Caco-2 (cell line): Measurements from ENCODE around the gene EVA1C. TPM values are rescaled to one million over a fixed set of nuclear protein-coding genes. Genes with fewer than 3 reads are reported as not detected.

Experiments used
- BruUV-seq: library from RNA; stranded (reverse); fragments of 400-500 nt; replicated peaks from 2 replicates; lab custom pipeline; 2021; lab: Mats Ljungman, UMichigan
- CTCF ChIA-PET: fragments of 300-600 bp; sonication (Branson Sonifier 250); formaldehyde crosslinking; loops from one replicate; lab custom pipeline; 2022; ENCODE audit warnings: antibody characterized with exemption; lab: Charles Lee
- POLR2A ChIA-PET: fragments of 300-600 bp; sonication (Branson Sonifier 250); formaldehyde crosslinking; loops from one replicate; lab custom pipeline; 2022; ENCODE audit warnings: antibody characterized with exemption; lab: Charles Lee
- DNase-seq, 2 experiments: peaks; one replicate each; pipeline versions ENCODE4 v3.0.0 to v3.0.0-alpha.2; 2020 to 2022
- H3K27me3 ChIP-seq: replicated peaks from 2 replicates; pipeline ENCODE4 v1.6.0; 2011; ENCODE audit warnings: low read length; ENCODE audit not compliant: control insufficient read depth, insufficient read depth
- H3K36me3 ChIP-seq: 2 replicates; pipeline ENCODE4 v1.5.1; 2011; ENCODE audit warnings: low read length; ENCODE audit not compliant: control insufficient read depth, insufficient read depth
- H3K4me1 ChIP-seq: fragments of 250-450 bp; sonication (Bioruptor Pico); 2 replicates; pipeline ENCODE4 v1.5.1; 2020; ENCODE audit warnings: mild to moderate bottlenecking
- H3K4me3 ChIP-seq: 2 replicates; pipeline ENCODE4 v1.5.1; 2011; ENCODE audit warnings: low read depth, mild to moderate bottlenecking, control low read depth, low read length
- H3K9me3 ChIP-seq: fragments of 250-450 bp; sonication (Bioruptor Pico); 2 replicates; pipeline ENCODE4 v1.5.1; 2020; ENCODE audit warnings: mild to moderate bottlenecking, moderate library complexity
- H3K27ac Mint-ChIP-seq: one replicate; pipeline ENCODE4 v1.8.0; 2022; ENCODE audit warnings: mixed read lengths; ENCODE audit not compliant: unreplicated experiment
- H3K27me3 Mint-ChIP-seq: one replicate; pipeline ENCODE4 v1.8.0; 2022; ENCODE audit warnings: mixed read lengths; ENCODE audit not compliant: insufficient read depth, unreplicated experiment
- H3K36me3 Mint-ChIP-seq: one replicate; pipeline ENCODE4 v1.8.0; 2022; ENCODE audit warnings: mild to moderate bottlenecking, mixed read lengths; ENCODE audit not compliant: insufficient read depth, unreplicated experiment
- H3K4me1 Mint-ChIP-seq: one replicate; pipeline ENCODE4 v1.8.0; 2022; ENCODE audit warnings: low read depth, mixed read lengths; ENCODE audit not compliant: unreplicated experiment
- H3K4me3 Mint-ChIP-seq: one replicate; pipeline ENCODE4 v1.8.0; 2022; ENCODE audit warnings: mild to moderate bottlenecking, moderate library complexity, mixed read lengths; ENCODE audit not compliant: unreplicated experiment
- H3K9me3 Mint-ChIP-seq: one replicate; pipeline ENCODE4 v1.8.0; 2022; ENCODE audit warnings: mixed read lengths; ENCODE audit not compliant: unreplicated experiment
- intact Hi-C: fragments of 100-400 bp; cut with micrococcal nuclease; formaldehyde crosslinking; loops from one replicate; pipeline ENCODE4 v1.10.0; 2022; ENCODE audit not compliant: unreplicated experiment
- total RNA-seq: library from RNA; stranded (reverse); gene quantifications from 2 replicates; pipeline ENCODE4 v1.2.3, GENCODE V29; 2022
- TF ChIP-seq, protein P1 (sequence below), 2 experiments: fragments of 200-600 bp in 1 of 2; IDR thresholded peaks; 1 replicate in 1 of 2; 2 replicates in 1 of 2; pipeline versions ENCODE4 v1.5.1 to v1.8.0; 2011 to 2022; ENCODE audit warnings: antibody characterized with exemption in 1 of 2, control low read depth in 1 of 2, inconsistent platforms in 1 of 2, low read depth in 1 of 2, low read length in 1 of 2, mild to moderate bottlenecking in 1 of 2, moderate library complexity in 1 of 2; ENCODE audit not compliant: insufficient read depth in 1 of 2, severe bottlenecking in 1 of 2, unreplicated experiment in 1 of 2

EVA1C gene
- total RNA-seq, 1 experiment from 2014 or later: not detected

DNA sequence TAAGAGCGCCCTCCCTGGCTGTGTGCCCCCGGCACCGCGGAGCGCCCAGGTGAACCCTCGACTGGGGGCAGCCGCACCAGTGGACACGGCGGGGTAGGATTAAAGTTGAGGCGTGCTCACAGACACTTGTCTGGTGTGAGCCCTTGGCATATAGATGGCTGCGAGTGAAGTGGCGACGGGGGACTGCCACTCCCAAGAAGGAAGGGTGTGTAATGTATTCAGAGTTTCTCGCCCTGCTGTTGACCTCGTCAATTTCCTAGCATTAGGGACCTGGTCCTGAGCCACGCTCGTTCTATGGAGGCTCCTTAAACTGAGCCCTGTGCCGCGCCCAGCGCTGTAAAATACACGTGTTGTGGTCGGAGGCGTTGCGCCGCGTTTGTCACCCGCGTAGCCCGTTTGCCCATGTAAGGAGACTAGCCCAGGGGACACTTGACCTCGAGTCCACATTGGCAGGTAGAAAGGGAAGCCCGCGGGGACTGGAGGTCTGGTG is 554 bp downstream of the EVA1C start:
- Mint-ChIP-seq H3K36me3 (peaks cover 6% of the 10 kb centered on the region), H3K27me3 (peaks cover 34% of the 10 kb centered on the region), H3K27ac (no peak overlapping the region), H3K4me3 (peak overlapping the region; percentile 60), H3K4me1 (peaks cover 6% of the 10 kb centered on the region), H3K9me3 (no peaks in the 10 kb centered on the region)
- no TSS peak for BruUV-seq
- POLR2A ChIA-PET: no interaction called here
- Histone ChIP-seq H3K36me3 (no peaks in the 10 kb centered on the region), H3K27me3 (peaks cover 3% of the 10 kb centered on the region; the same call in 1 of the 2 replicates), H3K4me1 (peaks cover 16% of the 10 kb centered on the region), H3K9me3 (no peaks in the 10 kb centered on the region), H3K4me3 (peak overlapping the region; percentile 38)
- no peak for DNase-seq
- CTCF ChIA-PET: interaction anchor here (2.2 kb wide), 1 partner anchor 188 kb away, joined by 8 read pairs; no protein-coding TSS in a partner anchor
- TF ChIP-seq, protein P1, sequence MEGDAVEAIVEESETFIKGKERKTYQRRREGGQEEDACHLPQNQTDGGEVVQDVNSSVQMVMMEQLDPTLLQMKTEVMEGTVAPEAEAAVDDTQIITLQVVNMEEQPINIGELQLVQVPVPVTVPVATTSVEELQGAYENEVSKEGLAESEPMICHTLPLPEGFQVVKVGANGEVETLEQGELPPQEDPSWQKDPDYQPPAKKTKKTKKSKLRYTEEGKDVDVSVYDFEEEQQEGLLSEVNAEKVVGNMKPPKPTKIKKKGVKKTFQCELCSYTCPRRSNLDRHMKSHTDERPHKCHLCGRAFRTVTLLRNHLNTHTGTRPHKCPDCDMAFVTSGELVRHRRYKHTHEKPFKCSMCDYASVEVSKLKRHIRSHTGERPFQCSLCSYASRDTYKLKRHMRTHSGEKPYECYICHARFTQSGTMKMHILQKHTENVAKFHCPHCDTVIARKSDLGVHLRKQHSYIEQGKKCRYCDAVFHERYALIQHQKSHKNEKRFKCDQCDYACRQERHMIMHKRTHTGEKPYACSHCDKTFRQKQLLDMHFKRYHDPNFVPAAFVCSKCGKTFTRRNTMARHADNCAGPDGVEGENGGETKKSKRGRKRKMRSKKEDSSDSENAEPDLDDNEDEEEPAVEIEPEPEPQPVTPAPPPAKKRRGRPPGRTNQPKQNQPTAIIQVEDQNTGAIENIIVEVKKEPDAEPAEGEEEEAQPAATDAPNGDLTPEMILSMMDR (IDR thresholded peaks at IDR 0.05; ENCODE audit: insufficient read depth in 1 of 2, low read depth in 1 of 2, low read length in 1 of 2, severe bottlenecking in 1 of 2, unreplicated experiment in 1 of 2): no peak
- intact Hi-C loops: no loop called here

DNA sequence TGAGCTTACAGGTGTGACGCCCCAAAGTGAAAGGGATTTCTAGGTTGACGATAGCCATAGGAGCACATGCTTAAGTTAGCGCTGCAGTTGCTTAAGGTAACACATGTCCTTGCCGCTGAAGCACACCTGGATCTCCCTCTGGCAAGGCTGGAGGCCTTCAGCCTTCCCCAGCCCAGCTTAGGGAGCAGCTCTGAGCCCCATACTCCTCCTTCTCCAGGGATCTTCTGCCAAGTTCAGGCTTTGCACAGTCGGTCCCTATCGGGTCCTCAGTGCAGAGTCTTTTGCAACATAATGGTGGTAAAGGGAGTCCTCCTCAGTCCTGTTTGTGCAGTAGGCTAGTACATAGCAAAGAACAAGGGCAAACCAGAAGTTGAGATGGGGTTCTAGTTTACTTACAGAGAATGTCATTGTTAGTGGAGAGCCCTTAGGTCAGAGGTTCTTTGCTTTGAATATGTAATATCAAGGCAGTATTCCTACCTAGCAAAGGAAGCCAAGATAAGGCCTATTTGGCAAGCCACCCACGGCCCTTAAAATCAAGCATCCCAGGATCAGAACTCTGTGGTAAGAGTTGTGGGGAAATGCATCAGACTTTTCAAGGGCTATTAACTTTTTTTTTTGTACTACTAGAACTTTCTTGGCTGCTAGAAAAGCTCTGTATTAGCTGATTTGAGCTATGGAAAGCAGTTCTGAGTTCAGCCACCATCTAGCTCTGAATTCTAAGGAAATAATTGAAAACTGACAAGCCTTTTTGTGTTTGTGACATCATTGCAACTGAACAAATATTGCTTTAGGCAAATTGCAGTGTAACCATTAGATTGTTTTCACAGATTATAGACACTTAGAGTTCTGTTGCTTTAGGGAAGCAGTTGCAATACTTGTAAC is 1.4 kb downstream of the EVA1C start:
- Mint-ChIP-seq H3K9me3 (no peaks in the 10 kb centered on the region), H3K4me3 (no peak overlapping the region), H3K27ac (no peak overlapping the region), H3K4me1 (peaks cover 6% of the 10 kb centered on the region), H3K36me3 (peaks cover 6% of the 10 kb centered on the region), H3K27me3 (peaks cover 32% of the 10 kb centered on the region)
- BruUV-seq: no TSS peak
- DNase-seq: no peak
- CTCF ChIA-PET: interaction anchor here (2.2 kb wide), 1 partner anchor 187 kb away, joined by 8 read pairs; no protein-coding TSS in a partner anchor
- Histone ChIP-seq H3K27me3 (peaks cover 3% of the 10 kb centered on the region; the same call in 1 of the 2 replicates), H3K4me3 (no peak overlapping the region), H3K36me3 (no peaks in the 10 kb centered on the region), H3K9me3 (no peaks in the 10 kb centered on the region), H3K4me1 (peaks cover 16% of the 10 kb centered on the region)
- TF ChIP-seq, protein P1 (IDR thresholded peaks at IDR 0.05; ENCODE audit: insufficient read depth in 1 of 2, low read depth in 1 of 2, low read length in 1 of 2, severe bottlenecking in 1 of 2, unreplicated experiment in 1 of 2): no peak
- POLR2A ChIA-PET: no interaction called here
- intact Hi-C loops: no loop called here

DNA sequence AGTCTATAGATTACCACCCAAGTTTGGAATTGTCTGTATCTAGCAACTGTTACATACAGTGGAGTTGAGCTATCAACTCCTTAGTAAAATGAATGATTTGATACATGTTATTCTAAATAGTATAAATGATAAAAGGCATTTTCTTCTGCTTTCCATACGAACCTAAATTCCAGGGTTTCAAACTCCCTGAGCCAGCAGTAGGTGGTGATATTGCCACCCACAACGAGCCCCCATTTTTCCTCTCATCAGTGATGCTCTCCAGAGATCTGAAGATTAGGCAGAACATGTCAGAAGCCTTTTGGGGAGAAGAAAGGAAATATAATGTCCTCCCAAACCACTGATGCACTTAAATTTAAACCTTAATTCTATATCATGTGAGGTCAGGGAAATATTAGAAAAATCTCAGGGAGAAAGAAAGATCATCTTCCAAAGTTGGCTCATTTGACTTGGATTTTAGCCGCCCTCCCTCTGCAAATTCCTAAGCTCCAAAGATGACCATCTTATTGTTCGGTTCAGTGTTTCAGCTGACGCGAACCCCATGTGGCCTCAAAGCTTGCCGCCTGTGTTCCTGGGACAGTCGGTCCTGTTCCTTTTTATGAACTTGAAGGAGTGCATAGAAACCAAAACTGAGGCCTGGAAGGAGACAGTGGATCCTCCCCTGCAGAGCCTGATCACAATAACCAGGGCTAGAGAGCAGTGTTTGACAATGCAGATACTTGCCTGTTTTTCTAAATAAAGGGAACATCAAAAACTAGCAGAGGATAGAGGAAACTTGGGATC is 2.3 kb downstream of the EVA1C start:
- Histone ChIP-seq H3K9me3 (no peaks in the 10 kb centered on the region), H3K4me1 (peaks cover 16% of the 10 kb centered on the region), H3K27me3 (peaks cover 3% of the 10 kb centered on the region; the same call in 1 of the 2 replicates), H3K36me3 (no peaks in the 10 kb centered on the region), H3K4me3 (no peak overlapping the region)
- intact Hi-C loops: no loop called here
- TF ChIP-seq, protein P1 (IDR thresholded peaks at IDR 0.05; ENCODE audit: insufficient read depth in 1 of 2, low read depth in 1 of 2, low read length in 1 of 2, severe bottlenecking in 1 of 2, unreplicated experiment in 1 of 2): no peak
- Mint-ChIP-seq H3K27ac (no peak overlapping the region), H3K27me3 (peaks cover 27% of the 10 kb centered on the region), H3K4me1 (peaks cover 6% of the 10 kb centered on the region), H3K4me3 (no peak overlapping the region), H3K9me3 (no peaks in the 10 kb centered on the region), H3K36me3 (peaks cover 6% of the 10 kb centered on the region)
- DNase-seq: no peak
- CTCF ChIA-PET: interaction anchor here (2.2 kb wide), 1 partner anchor 186 kb away, joined by 8 read pairs; no protein-coding TSS in a partner anchor
- no TSS peak for BruUV-seq
- POLR2A ChIA-PET: no interaction called here
